ENCODE measurements around the gene PIK3C3.
"Not testable (repeated sequence)": the region's sequence is repeated elsewhere in the genome, so short reads cannot be mapped to it uniquely, and the experiment has no call there.

PIK3C3 gene

GRCh38 chr18:42025974-42026625 is 71.1 kb downstream of the PIK3C3 start:
- no peak for DNase-seq

DNA sequence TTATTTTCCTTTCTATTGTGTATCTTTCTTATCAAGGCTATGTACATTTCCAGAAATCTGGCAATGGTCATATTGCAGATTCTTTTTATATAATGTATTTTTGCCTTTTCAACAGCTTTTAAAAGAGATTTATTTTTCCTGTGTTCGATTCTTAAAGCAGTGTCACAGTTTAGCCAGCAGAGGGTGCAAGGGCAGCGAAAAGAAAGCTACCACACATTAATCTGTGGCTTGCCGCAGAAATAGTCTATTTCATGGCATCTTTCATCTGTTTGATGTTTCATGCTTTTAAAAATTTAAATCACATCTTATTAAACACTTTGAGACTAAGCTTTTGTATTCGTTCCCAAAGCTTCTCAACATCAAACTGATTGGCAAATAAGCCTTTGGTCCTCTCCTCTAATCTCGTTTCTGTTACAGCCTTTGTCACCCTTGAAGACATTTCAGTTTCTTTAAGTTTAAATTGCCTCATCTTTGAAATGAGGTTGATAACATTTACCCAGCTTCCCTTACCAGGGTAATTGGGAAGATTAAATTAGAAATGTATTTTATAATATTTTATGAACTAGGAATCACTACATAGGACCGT is 73.3 kb downstream of the PIK3C3 start:
- no peak for DNase-seq

DNA sequence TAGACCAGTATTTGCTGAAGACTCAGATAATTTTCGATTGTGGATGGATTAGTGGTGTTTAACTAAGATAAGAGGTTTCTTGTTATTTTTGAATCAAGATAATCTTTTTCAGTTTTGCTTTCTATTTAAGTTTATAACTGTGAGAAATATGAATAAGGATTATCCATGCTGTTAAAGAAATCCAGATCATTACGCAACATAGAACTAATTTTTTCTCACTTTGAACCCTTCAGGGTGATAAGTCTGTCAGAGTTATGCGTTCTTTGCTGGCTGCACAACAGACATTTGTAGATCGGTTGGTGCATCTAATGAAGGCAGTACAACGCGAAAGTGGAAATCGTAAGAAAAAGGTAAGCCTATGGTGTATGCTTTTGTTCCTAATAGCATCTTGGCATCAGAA is 74.1 kb downstream of the PIK3C3 start:
- DNase-seq = no peak

DNA sequence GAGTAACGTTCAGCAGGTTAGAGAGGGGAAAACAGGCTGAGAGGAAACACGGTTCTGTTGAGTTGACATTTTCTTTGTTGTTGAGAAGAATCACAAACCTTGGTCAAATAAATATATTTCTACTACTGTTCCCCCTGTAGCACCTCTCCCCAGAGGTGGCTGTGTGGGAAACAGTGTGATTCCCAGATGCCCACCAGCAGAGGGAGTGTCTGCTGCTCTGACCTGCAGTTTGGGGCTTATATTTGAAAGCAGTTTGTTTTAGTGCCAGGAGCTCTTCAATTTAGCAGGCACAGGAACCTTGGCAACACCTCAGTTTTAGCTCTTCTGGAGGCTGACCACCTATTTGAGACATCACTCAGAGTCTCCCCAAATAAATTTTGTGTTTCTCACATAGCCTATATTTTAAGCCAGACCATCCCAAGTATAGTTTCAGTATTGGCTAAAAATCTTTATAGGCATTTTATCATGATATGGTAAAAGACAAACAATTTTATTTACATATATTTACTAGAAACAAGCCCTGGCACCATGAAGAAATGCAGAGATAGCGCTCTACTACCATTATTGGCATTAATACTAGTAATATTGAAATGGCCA is 75.7 kb downstream of the PIK3C3 start:
- DNase-seq = peak; percentile 8

GRCh38 chr18:42032447-42032846 is 77.4 kb downstream of the PIK3C3 start:
- DNase-seq = no peak

DNA sequence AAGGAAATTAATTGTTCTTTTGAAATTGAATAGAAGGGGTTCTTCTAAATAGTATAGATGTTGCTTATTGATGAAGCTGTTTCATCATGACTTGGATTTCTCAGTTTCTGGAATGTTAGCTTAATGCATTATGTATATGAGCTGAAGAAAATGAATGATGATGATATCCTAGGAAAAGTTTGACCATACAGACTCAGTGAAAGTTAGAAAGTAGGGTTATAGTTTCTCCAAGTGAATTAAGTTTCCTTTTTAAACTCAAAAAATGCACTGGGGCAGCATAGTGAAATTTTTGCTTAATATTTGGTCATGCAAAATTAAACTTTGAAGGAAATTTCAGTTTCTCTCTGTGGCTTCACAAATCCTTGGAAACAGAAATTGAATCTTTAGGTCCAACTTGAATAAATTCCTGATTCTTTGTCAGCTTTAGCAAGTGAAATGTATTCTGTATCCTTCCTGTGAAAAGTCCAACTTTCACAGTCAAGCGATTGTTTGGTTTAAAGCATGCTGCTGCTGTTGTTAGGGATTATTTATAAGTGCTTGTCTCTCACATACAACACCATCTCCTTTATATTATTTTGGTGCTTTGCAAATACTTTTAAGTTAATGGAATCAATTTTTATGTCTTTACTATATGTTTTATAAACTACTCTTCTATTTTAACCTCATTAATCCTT is 78.2 kb downstream of the PIK3C3 start:
- no peak for DNase-seq

GRCh38 chr18:42038936-42039335 is 83.9 kb downstream of the PIK3C3 start:
- no peak for DNase-seq

DNA sequence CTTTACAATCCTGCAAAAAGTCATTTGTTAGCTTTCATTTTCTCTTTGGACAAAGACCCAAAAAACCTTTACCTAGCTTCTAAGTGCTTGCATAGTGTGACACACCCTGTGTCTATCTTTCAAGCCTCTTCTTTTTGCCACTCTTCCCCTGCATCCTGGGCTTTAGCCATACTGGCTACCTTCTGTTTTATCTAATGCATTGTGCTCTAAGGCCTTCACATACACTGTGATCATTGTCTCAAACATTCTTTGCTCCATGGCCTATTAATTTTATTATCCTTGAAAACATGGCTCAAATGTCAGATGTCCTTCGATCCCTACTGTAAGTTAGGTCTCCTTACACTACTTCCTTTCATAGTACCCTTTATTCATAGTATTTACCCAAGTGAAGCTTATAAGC is 84.4 kb downstream of the PIK3C3 start:
- DNase-seq = no peak

DNA sequence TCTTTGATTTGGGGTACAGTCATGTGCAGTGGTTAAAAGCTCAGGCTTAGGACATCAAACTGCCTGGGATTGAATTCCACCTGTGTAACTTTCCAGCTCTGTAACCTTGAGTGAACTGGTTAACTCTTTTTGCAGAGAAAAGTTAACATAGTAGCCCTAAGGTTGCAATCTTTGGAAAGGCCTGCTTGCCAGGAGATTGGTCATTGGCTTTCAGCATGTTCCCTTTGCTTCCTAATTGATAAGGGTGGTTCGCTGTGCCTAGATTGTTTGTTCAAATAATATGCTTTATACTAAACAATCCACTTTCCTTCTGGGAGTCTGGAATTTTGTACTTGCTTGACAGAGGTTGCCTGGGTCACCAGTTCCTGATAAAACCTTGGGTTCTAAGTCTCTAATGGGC is 86.8 kb downstream of the PIK3C3 start:
- no peak for DNase-seq

DNA sequence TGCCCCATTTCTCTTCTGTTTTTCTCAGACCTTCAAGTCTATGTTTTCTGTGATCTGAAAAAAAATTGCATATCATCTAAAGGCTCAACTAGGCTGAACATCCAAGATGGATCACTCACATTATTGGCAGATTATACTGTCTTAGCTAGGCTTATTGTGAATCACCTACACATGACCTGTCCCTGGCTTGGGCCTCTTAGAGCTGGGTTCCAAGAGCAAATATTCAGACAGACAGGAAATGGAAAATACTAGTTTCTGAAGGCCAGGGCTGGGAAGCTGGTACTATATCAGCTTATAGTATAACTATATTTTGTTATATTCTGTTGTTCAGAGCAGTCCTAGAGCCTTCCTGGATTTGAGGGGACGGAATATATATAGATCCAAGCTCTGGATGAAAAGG is 90.3 kb downstream of the PIK3C3 start:
- DNase-seq = no peak

DNA sequence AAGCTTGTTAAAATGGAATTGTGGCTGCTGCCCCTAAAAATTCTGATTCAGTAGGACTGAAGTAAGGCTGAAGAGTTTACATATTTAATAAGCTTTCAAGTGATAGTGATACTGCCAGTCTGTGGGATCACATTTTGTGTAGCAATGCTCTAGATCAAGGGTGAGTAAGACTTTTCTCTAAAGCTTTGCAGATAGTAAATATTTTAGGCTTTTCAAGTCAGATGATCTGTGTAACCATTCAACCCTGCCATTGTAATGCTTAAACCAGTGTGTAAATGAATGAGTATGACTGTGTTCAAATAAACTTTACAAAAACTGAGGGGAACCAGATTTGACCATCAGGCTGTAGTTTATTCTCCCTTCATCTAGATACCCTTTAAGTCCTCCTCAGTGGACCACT is 92.7 kb downstream of the PIK3C3 start:
- DNase-seq = no peak

- DNase-seq = no peak
Observed at GRCh38 chr18:42048158-42048557, 93.1 kb downstream of the PIK3C3 start.

DNA sequence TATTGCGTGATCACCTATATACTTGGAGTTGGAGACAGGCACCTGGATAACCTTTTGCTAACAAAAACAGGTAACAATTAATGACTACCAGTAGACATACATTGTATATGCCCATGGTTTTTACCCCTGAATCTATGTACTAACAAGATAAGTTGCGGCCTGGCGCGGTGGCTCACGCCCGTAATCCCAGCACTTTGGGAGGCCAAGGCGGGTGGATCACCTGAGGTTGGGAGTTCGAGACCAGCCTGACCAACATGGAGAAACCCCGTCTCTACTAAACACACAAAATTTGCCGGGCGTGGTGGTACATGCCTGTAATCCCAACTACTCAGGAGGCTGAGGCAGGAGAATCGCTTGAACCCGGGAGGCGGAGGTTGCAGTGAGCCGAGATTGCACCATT is 94.5 kb downstream of the PIK3C3 start:
- not testable (repeated sequence) for DNase-seq

DNA sequence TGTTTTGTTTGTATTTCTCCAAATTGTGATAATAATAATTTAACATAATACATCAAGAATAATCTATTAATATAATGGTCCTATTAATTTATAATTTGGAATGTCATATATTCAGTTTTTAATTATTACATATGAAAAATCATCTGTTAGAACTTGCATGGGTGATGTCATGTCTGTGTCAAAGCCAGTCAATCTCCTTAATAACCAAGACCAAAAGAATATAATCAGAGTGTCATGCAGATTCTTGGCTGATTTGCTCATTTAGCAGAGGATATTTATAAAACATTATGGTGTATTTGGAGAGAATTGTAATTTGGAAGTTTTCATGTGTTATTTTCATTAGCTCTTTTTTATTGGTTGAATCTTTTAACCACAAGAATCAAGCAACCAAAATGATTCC is 96.4 kb downstream of the PIK3C3 start:
- DNase-seq = no peak

DNA sequence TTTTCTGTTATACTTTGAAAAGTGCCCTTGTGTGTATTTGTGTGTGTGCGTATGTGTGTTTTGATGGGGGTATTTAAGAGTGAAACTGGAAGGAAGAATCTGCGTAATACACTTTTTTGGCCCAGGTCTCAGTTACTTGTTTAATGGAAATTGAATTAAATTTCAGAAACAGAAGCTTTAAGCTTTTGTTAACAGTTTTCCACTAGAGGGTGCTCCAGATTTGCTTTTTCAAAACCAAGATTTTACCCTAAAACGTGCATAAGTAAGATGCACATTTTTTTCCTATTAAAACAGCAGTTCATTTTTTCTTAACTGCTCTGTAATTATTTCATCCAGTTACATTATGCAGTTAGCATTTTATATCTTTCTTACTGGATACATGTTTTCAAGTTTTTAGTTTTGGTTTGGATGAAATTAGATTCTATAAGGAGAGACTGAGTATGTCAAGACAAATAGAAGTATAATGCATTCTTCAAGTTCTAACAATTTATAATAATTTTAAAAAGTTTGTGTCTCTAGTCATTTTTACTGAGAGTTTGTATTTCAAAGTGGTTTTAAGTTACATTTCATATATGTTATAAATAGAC is 97.2 kb downstream of the PIK3C3 start:
- DNase-seq = no peak

- DNase-seq = peak; percentile 27
Observed at GRCh38 chr18:42053188-42053781, 98.3 kb downstream of the PIK3C3 start.

- no peak for DNase-seq
Observed at GRCh38 chr18:42064109-42064508, 109.1 kb downstream of the PIK3C3 start.

GRCh38 chr18:42067518-42067917 is 112.5 kb downstream of the PIK3C3 start:
- no peak for DNase-seq

- DNase-seq = no peak
Observed at GRCh38 chr18:42068030-42068429, 113.0 kb downstream of the PIK3C3 start.

DNA sequence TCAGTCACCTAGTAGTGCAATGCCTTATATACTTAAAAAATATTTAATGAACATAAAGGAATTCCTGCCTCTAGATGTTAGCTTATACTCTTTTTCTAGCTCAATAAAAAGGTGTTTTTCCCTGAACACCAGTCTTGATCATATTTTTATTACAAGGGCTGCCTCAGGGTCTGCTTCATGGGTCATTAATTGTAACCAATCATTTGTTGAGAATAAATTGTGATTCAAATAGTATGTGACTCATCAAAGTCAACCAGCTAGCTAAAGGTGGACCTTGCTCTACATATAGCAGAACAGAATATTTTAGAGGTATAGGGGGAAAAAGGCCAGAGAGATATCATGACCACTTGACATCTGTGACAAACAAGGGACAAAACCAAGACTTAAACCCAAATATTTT is 114.0 kb downstream of the PIK3C3 start:
- no peak for DNase-seq

GRCh38 chr18:42072407-42072806 is 117.4 kb downstream of the PIK3C3 start:
- no peak for DNase-seq

GRCh38 chr18:42074704-42075103 is 119.7 kb downstream of the PIK3C3 start:
- no peak for DNase-seq

DNA sequence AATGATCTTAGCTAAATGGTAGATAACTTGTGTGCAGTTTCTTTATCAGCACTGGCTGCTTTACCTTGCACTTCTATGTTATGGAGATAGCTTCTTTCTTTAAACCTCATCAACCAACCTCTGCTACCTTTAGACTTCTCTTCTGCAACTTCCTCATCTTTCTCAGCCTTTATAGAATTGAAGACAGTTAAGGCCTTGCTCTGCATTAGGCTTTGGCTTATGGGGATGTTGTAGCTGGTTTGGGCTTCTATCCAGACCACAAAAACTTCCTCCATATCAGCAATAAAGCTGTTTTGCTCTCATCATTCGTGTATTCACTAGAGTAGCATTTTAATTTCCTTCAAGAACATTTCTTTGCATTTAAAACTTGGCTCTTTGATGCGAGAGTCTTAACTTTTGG is 123.7 kb downstream of the PIK3C3 start:
- no peak for DNase-seq
